Measurements from ENCODE around the gene GABRB2.
A peak's percentile ranks its signal among the peaks of the same experiment; 100 is the strongest.

GABRB2 gene

DNA sequence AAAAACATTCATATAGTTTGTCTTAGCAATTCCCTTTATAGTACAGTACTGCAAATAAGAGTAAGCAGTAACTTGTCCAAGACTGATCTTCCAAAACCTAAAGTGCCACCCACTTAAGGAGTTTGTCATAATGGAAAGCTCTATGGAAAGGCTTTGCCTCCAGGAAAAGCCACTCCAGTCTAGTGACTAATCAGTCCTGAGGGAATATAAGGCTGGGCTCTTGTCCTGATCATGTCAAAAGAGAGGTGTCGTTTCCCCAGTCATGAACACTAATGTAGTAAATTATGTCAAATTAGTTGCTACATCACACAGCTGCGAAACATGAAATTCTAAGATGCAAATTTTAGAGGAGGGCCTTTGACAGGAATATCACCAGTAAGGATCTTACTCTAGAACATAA, 271.6 kb downstream of the GABRB2 start:
- H3K27ac ChIP-seq, result no peak overlapping the region
- TF ChIP-seq ZFX (IDR thresholded peaks at IDR 0.05; ENCODE audit: borderline replicate concordance), result no peak
- TF ChIP-seq, protein P1, sequence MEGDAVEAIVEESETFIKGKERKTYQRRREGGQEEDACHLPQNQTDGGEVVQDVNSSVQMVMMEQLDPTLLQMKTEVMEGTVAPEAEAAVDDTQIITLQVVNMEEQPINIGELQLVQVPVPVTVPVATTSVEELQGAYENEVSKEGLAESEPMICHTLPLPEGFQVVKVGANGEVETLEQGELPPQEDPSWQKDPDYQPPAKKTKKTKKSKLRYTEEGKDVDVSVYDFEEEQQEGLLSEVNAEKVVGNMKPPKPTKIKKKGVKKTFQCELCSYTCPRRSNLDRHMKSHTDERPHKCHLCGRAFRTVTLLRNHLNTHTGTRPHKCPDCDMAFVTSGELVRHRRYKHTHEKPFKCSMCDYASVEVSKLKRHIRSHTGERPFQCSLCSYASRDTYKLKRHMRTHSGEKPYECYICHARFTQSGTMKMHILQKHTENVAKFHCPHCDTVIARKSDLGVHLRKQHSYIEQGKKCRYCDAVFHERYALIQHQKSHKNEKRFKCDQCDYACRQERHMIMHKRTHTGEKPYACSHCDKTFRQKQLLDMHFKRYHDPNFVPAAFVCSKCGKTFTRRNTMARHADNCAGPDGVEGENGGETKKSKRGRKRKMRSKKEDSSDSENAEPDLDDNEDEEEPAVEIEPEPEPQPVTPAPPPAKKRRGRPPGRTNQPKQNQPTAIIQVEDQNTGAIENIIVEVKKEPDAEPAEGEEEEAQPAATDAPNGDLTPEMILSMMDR (IDR thresholded peaks at IDR 0.05), result no peak

DNA sequence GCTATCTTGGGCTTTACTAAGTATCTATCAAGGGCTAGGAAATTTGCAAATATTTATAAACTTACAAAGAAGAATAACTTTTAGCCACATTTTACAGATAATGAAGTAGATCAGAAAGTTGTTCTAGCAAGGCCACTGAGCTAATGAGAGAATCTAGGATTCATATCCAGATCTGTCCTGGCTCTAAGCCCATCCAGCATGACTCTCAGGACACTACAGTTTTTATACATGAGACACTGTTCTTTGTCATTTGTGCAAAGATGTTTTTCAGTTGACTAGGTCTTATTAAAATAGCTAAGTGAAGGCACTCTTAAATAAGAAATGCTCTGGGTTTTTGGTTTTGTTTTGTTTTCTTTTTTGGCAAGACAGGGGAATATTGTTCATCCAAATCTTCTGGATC, 273.1 kb downstream of the GABRB2 start:
- no peak overlapping the region for H3K27ac ChIP-seq
- TF ChIP-seq, protein P1 (IDR thresholded peaks at IDR 0.05), result no peak
- no peak for TF ChIP-seq ZFX (IDR thresholded peaks at IDR 0.05; ENCODE audit: borderline replicate concordance)

DNA sequence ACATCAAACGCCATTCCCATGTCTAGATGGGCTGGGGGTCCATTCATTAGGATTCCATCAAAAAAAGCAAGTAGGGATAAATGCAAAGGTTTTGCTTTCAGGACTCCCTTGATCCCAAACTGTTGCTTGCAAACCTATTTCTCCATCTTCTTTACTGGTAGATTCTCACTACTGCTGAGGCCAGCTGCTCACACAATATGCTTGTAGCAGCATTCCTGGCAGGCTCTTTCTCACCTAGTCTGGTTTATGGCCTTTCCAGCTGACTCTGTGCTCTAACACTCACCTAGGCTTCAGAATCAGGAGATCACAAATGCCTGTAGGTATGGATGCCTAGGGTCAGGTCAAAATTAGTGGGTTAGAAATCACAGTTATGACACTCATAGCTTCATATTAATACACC, 274.7 kb downstream of the GABRB2 start:
- H3K27ac ChIP-seq, result no peak overlapping the region
- TF ChIP-seq ZFX (IDR thresholded peaks at IDR 0.05; ENCODE audit: borderline replicate concordance), result no peak
- TF ChIP-seq, protein P1 (IDR thresholded peaks at IDR 0.05), result no peak

DNA sequence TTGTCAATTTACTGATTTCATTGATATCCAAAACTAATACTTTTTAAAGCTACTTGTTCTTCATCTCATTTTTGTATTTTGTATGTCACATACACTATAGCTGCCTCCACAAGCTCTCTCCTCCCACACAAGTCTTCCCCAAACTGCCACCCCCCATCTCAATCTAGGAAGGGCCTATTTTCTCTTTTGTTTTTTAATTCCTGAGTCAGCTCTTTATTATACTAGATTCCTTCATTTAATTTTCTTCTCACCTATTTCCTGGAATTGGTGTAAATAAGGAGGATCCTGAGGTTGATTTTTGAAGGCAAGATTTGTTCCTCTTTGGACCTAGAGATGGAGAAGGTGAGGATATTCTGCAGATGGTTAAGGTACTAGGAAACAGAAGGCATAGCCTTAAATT, 277.4 kb downstream of the GABRB2 start:
- H3K27ac ChIP-seq, result no peak overlapping the region
- TF ChIP-seq, protein P1 (IDR thresholded peaks at IDR 0.05), result no peak
- TF ChIP-seq ZFX (IDR thresholded peaks at IDR 0.05; ENCODE audit: borderline replicate concordance), result no peak

DNA sequence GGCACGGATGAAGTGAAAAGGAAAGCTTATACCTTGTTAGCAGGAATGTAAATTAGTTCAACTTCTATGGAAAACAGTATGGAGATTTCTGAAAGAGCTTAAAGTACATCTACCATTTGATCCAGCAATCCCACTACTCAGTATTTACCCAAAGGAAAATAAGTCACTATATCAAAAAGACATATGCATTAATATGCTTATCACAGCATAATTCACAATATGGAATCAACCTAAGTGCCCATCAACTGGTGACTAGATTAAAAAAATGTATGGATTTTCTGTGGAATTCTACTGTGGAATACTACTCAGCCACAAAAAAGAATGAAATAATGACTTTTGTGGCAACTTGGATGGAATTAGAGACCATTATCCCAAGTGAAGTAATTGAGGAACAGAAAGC, 279.6 kb downstream of the GABRB2 start:
- no peak overlapping the region for H3K27ac ChIP-seq
- no peak for TF ChIP-seq ZFX (IDR thresholded peaks at IDR 0.05; ENCODE audit: borderline replicate concordance)
- TF ChIP-seq, protein P1 (IDR thresholded peaks at IDR 0.05), result no peak

DNA sequence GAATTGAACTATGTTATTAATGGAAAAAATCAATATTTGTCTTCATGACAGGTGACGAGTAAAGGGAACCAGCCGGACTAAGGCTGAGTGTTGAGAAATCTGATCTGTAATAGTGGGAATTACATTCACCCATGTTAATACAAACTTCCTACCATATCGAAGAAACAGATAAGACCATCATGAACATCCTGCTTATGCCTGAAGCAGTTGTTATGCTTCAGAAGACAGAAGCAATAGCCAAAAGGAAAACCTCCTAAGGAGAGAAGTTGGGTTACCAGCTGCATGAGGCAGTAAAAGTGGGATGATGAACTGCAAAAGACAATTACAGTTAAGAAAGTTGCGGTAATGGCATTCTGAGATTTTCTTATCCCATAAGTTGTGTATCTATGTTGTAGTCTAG, 281.5 kb downstream of the GABRB2 start:
- no peak overlapping the region for H3K27ac ChIP-seq
- TF ChIP-seq, protein P1 (IDR thresholded peaks at IDR 0.05), result no peak
- no peak for TF ChIP-seq ZFX (IDR thresholded peaks at IDR 0.05; ENCODE audit: borderline replicate concordance)

DNA sequence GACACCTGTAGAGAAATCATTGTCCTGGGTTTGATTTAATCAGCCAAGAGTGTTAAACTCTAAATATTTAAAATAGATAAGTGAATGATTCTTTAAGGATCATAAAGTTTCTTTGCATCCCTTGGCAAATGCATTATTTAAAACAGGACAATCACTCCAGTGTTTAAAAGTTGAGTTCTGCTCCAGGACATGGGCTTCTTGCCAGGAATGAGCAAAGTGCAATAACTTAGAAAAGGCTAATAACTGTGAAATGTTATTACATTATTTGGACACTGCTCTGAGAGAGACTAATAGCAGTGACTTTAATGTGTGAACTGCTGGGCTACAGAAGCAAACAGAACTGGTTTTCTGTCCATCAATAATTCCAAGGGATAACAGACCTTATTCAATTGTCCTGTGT, 283.3 kb downstream of the GABRB2 start:
- no peak for TF ChIP-seq ZFX (IDR thresholded peaks at IDR 0.05; ENCODE audit: borderline replicate concordance)
- TF ChIP-seq, protein P1 (IDR thresholded peaks at IDR 0.05), result no peak
- H3K27ac ChIP-seq, result 0 out of 2 replicates have a peak overlapping the region, but pooled peaks have one; percentile 5

Data from 22Rv1 (cell line).